ENCODE measurements around the gene PLA2G4E. TPM values are rescaled to one million over a fixed set of nuclear protein-coding genes. Genes with fewer than 3 reads are reported as not detected.

The PLA2G4E gene
- total RNA-seq, 2 donors from 2014 or later: not detected

DNA sequence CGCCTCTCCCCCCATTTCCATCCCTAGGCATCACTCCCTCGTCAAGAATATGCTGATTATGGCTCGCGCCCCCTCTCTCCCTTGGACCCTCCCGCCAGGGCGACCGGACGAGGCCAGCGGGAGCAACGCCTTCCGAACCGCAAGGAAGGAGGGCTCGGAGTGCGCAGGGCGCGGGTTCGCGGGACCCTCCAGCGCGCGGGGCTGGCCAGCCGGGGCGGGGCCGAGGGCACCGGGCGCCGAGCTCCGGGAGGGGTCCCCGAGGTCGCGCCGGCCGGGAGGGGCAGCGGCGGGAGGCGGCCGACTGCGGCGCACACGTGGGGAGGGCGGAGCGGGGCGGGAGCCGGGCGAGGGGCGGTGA, 49.0 kb downstream of the PLA2G4E start:
- no peaks in the 10 kb centered on the region for H3K9me3 ChIP-seq (ENCODE audit: control insufficient read depth, low read length)
- H3K4me1 Mint-ChIP-seq: peaks cover 24% of the 10 kb centered on the region
- H3K36me3 Mint-ChIP-seq (ENCODE audit: low read depth): no peaks in the 10 kb centered on the region
- H3K4me1 ChIP-seq (ENCODE audit: control insufficient read depth, insufficient read depth, low read length): no peaks in the 10 kb centered on the region
- peak; percentile 78 for DNase-seq
- no peak for TF ChIP-seq CTCF (conservative IDR thresholded peaks at IDR 0.05)
- 0% methylated on average over 46 of the region's 46 CpGs; no CpG with 5 or more reads in 1 of the 2 experiments for WGBS, 2 experiments (ENCODE audit: insufficient coverage in 1 of 2, insufficient read length in 1 of 2)
- H3K9me3 Mint-ChIP-seq: no peaks in the 10 kb centered on the region
- peak overlapping the region; percentile 83 for H3K4me3 Mint-ChIP-seq
- no peaks in the 10 kb centered on the region for H3K36me3 ChIP-seq (ENCODE audit: control insufficient read depth, insufficient read depth, low read length)
- peaks cover 2% of the 10 kb centered on the region for H3K27me3 Mint-ChIP-seq (ENCODE audit: insufficient read depth)
- H3K27ac ChIP-seq (ENCODE audit: low read depth, low read length): no peak overlapping the region
- peak overlapping the region; percentile 83 for H3K27ac Mint-ChIP-seq
- H3K27me3 ChIP-seq (ENCODE audit: control insufficient read depth, insufficient read depth, low read length, poor library complexity, severe bottlenecking): peaks cover 6% of the 10 kb centered on the region
- H3K9ac ChIP-seq (ENCODE audit: extremely low read depth, low read length, poor library complexity, severe bottlenecking): peak overlapping the region; percentile 52
- peak overlapping the region; percentile 96 for H3K4me3 ChIP-seq (ENCODE audit: low read length)

DNA sequence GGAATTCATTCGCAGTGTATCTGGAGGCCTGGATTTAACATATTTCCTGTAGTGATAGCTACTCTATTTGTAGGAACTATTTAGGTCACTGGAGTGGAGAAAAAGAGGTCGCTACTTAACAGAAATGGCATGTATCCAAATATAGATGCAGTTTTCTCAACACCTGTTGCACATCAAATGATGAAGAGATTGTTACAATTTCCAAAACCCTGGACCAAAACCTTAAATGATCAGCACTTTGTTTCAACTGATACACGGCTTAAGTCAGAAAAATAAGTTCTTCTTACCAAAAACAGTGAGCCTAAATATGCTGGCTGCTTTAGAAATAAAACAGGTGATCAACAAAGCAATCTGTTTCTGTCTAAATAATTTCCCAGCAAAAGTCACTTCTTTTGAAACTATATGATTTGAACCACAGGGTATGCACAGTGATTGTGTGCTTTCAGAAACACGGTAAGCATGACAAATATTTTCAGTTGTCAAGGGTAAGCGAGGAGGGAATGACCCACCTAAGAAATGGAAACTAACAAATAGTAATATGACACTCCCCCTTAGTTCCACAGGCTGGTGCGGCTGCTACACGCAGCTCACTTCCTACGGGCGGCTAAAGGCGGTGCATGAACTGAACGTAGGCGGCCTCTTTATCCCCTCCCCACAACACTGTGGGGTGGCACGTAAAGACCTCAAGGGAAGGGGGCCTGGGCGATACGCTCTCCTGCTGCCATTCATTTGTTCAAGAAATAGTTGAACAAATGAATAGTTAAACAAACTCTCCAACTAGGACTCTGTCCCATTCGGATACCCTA, 49.5 kb downstream of the PLA2G4E start:
- DNase-seq: peak; percentile 78
- peak overlapping the region; percentile 83 for H3K27ac Mint-ChIP-seq

GRCh38 chr15:41970456-41970855, 50.4 kb downstream of the PLA2G4E start:
- Histone ChIP-seq H3K9me3 (ENCODE audit: control insufficient read depth, low read length) (no peaks in the 10 kb centered on the region), H3K27ac (ENCODE audit: low read depth, low read length) (no peak overlapping the region), H3K27me3 (ENCODE audit: control insufficient read depth, insufficient read depth, low read length, poor library complexity, severe bottlenecking) (peaks cover 6% of the 10 kb centered on the region), H3K4me3 (ENCODE audit: low read length) (peak overlapping the region; percentile 96), H3K36me3 (ENCODE audit: control insufficient read depth, insufficient read depth, low read length) (no peaks in the 10 kb centered on the region), H3K4me1 (ENCODE audit: control insufficient read depth, insufficient read depth, low read length) (no peaks in the 10 kb centered on the region), H3K9ac (ENCODE audit: extremely low read depth, low read length, poor library complexity, severe bottlenecking) (no peak overlapping the region)
- H3K27ac Mint-ChIP-seq: no peak overlapping the region
- DNase-seq: peak; percentile 39
- H3K4me1 Mint-ChIP-seq: peaks cover 28% of the 10 kb centered on the region
- 93% methylated on average over 1 of the region's 1 CpG; no CpG with 5 or more reads in 1 of the 2 experiments for WGBS, 2 experiments (ENCODE audit: insufficient coverage in 1 of 2, insufficient read length in 1 of 2)
- H3K9me3 Mint-ChIP-seq: no peaks in the 10 kb centered on the region
- H3K27me3 Mint-ChIP-seq (ENCODE audit: insufficient read depth): peaks cover under 1% of the 10 kb centered on the region
- no peak for TF ChIP-seq CTCF (conservative IDR thresholded peaks at IDR 0.05)
- H3K36me3 Mint-ChIP-seq (ENCODE audit: low read depth): no peaks in the 10 kb centered on the region
- H3K4me3 Mint-ChIP-seq: peak overlapping the region; percentile 83

More for the DNA sequence above, 49.5 kb downstream of the PLA2G4E start:
- H3K36me3 Mint-ChIP-seq (ENCODE audit: low read depth): no peaks in the 10 kb centered on the region
- Histone ChIP-seq H3K9me3 (ENCODE audit: control insufficient read depth, low read length) (no peaks in the 10 kb centered on the region), H3K4me3 (ENCODE audit: low read length) (peak overlapping the region; percentile 96), H3K27ac (ENCODE audit: low read depth, low read length) (no peak overlapping the region), H3K9ac (ENCODE audit: extremely low read depth, low read length, poor library complexity, severe bottlenecking) (peak overlapping the region; percentile 40), H3K36me3 (ENCODE audit: control insufficient read depth, insufficient read depth, low read length) (no peaks in the 10 kb centered on the region), H3K27me3 (ENCODE audit: control insufficient read depth, insufficient read depth, low read length, poor library complexity, severe bottlenecking) (peaks cover 6% of the 10 kb centered on the region), H3K4me1 (ENCODE audit: control insufficient read depth, insufficient read depth, low read length) (no peaks in the 10 kb centered on the region)
- H3K4me1 Mint-ChIP-seq: peaks cover 24% of the 10 kb centered on the region
- 15 to 33% methylated on average over 4 to 16 of the region's 16 CpGs for WGBS, 2 experiments (ENCODE audit: insufficient coverage in 1 of 2, insufficient read length in 1 of 2)
- no peaks in the 10 kb centered on the region for H3K9me3 Mint-ChIP-seq
- peak overlapping the region; percentile 83 for H3K4me3 Mint-ChIP-seq
- peaks cover 2% of the 10 kb centered on the region for H3K27me3 Mint-ChIP-seq (ENCODE audit: insufficient read depth)
- no peak for TF ChIP-seq CTCF (conservative IDR thresholded peaks at IDR 0.05)
